H9 (cell line): ENCODE results near the gene TBX15. TPM values are rescaled to one million over a fixed set of nuclear protein-coding genes. Genes with fewer than 3 reads are reported as not detected.

Source experiments
- DNase-seq: peaks from one replicate; pipeline ENCODE4 v3.0.0-alpha.2; 2017
- H2AFZ ChIP-seq: one replicate; pipeline ENCODE4 v1.6.1; 2013; ENCODE audit warnings: mild to moderate bottlenecking, low read length, control low read depth, moderate library complexity
- H2AK5ac ChIP-seq: 2 replicates; pipeline ENCODE4 v1.6.1; 2013; ENCODE audit warnings: low read length, control low read depth, mixed read lengths; ENCODE audit not compliant: insufficient read length
- H2BK120ac ChIP-seq: one replicate; pipeline ENCODE4 v1.6.1; 2013; ENCODE audit warnings: low read depth, mild to moderate bottlenecking, low read length, control low read depth, inconsistent platforms; ENCODE audit not compliant: poor library complexity, severe bottlenecking
- H2BK12ac ChIP-seq: 2 replicates; pipeline ENCODE4 v1.6.1; 2013; ENCODE audit warnings: low read length, control low read depth, mixed read lengths, low read depth; ENCODE audit not compliant: insufficient read length
- H2BK15ac ChIP-seq: 2 replicates; pipeline ENCODE4 v1.6.1; 2013; ENCODE audit warnings: low read depth, low read length, control low read depth
- H2BK20ac ChIP-seq: one replicate; pipeline ENCODE4 v1.6.1; 2013; ENCODE audit warnings: low read depth, mild to moderate bottlenecking, low read length, control low read depth, inconsistent platforms; ENCODE audit not compliant: poor library complexity, severe bottlenecking
- H2BK5ac ChIP-seq: 2 replicates; pipeline ENCODE4 v1.6.1; 2013; ENCODE audit warnings: low read length, control low read depth, mixed read lengths; ENCODE audit not compliant: insufficient read length
- H3K14ac ChIP-seq: 2 replicates; pipeline ENCODE4 v1.6.1; 2013; ENCODE audit warnings: low read length, control low read depth; ENCODE audit not compliant: insufficient read depth
- H3K18ac ChIP-seq: 2 replicates; pipeline ENCODE4 v1.6.1; 2013; ENCODE audit warnings: low read depth, mild to moderate bottlenecking, mixed read lengths, low read length, control low read depth; ENCODE audit not compliant: insufficient read length
- H3K23ac ChIP-seq: 2 replicates; pipeline ENCODE4 v1.6.1; 2013; ENCODE audit warnings: low read length, control low read depth, mixed read lengths, low read depth; ENCODE audit not compliant: insufficient read length
- H3K23me2 ChIP-seq: 2 replicates; pipeline ENCODE4 v1.6.1; 2013; ENCODE audit warnings: low read depth, mild to moderate bottlenecking, mixed read lengths, low read length, control low read depth; ENCODE audit not compliant: insufficient read length, poor library complexity, severe bottlenecking
- H3K27ac ChIP-seq: 2 replicates; pipeline ENCODE4 v1.5.1; 2013; ENCODE audit warnings: low read length, control low read depth, mixed read lengths, low read depth; ENCODE audit not compliant: insufficient read length
- H3K27me3 ChIP-seq: 2 replicates; pipeline ENCODE4 v1.6.1; 2013; ENCODE audit warnings: low read length, control low read depth, inconsistent platforms; ENCODE audit not compliant: insufficient read depth
- H3K4ac ChIP-seq: 2 replicates; pipeline ENCODE4 v1.6.1; 2013; ENCODE audit warnings: low read depth, mild to moderate bottlenecking, control low read depth, inconsistent platforms, low read length, moderate library complexity
- H3K4me1 ChIP-seq: 2 replicates; pipeline ENCODE4 v1.6.1; 2013; ENCODE audit warnings: low read length, control low read depth, inconsistent platforms; ENCODE audit not compliant: insufficient read depth
- H3K4me2 ChIP-seq: 2 replicates; pipeline ENCODE4 v1.6.1; 2013; ENCODE audit warnings: low read length, control low read depth, mixed read lengths; ENCODE audit not compliant: insufficient read length, insufficient read depth
- H3K56ac ChIP-seq: 2 replicates; pipeline ENCODE4 v1.6.1; 2013; ENCODE audit warnings: low read depth, mild to moderate bottlenecking, mixed read lengths, low read length, control low read depth; ENCODE audit not compliant: insufficient read length
- H3K79me1 ChIP-seq: 2 replicates; pipeline ENCODE4 v1.6.1; 2013; ENCODE audit warnings: low read depth, mild to moderate bottlenecking, moderate library complexity, low read length, control low read depth, inconsistent platforms; ENCODE audit not compliant: insufficient read depth, poor library complexity, severe bottlenecking
- H3K79me2 ChIP-seq: 2 replicates; pipeline ENCODE4 v1.6.1; 2013; ENCODE audit warnings: low read length, control low read depth, inconsistent platforms; ENCODE audit not compliant: insufficient read depth
- H3K9ac ChIP-seq: 2 replicates; pipeline ENCODE4 v1.6.1; 2013; ENCODE audit warnings: low read length, control low read depth, mixed read lengths; ENCODE audit not compliant: insufficient read length; ENCODE audit errors: extremely low read depth
- H3K9me3 ChIP-seq: one replicate; pipeline ENCODE4 v1.6.1; 2013; ENCODE audit warnings: low read depth, low read length, inconsistent platforms; ENCODE audit not compliant: control insufficient read depth
- H3T11ph ChIP-seq: one replicate; pipeline ENCODE4 v1.6.1; 2013; ENCODE audit warnings: mild to moderate bottlenecking, low read length, control low read depth, inconsistent platforms
- H4K20me1 ChIP-seq: one replicate; pipeline ENCODE4 v1.6.1; 2013; ENCODE audit not compliant: control insufficient read depth, insufficient read length, insufficient read depth
- H4K5ac ChIP-seq: 2 replicates; pipeline ENCODE4 v1.6.1; 2013; ENCODE audit warnings: low read depth, mild to moderate bottlenecking, mixed read lengths, low read length, control low read depth; ENCODE audit not compliant: insufficient read length
- H4K8ac ChIP-seq: replicated peaks from 2 replicates; pipeline ENCODE4 v1.6.1; 2013; ENCODE audit warnings: low read length, control low read depth, mixed read lengths, low read depth; ENCODE audit not compliant: insufficient read length
- H4K91ac ChIP-seq: 2 replicates; pipeline ENCODE4 v1.6.1; 2013; ENCODE audit warnings: low read depth, mild to moderate bottlenecking, moderate library complexity, mixed read lengths, low read length, control low read depth; ENCODE audit not compliant: insufficient read length
- H3K27ac Mint-ChIP-seq, 3 experiments: 2 replicates in 2 of 3; 3 replicates in 1 of 3; pipeline ENCODE4 v1.8.0; 2020 to 2021; ENCODE audit warnings: mixed read lengths in 3 of 3, mild to moderate bottlenecking in 1 of 3, moderate library complexity in 1 of 3
- H3K27me3 Mint-ChIP-seq: 2 replicates; pipeline ENCODE4 v1.8.0; 2021; ENCODE audit warnings: low read depth, mild to moderate bottlenecking, moderate library complexity, mixed read lengths
- H3K36me3 Mint-ChIP-seq, 3 experiments: 2 replicates in 2 of 3; 3 replicates in 1 of 3; pipeline ENCODE4 v1.8.0; 2020 to 2021; ENCODE audit warnings: low read depth in 3 of 3, mixed read lengths in 3 of 3; ENCODE audit not compliant: insufficient read depth in 1 of 3
- H3K4me1 Mint-ChIP-seq, 2 experiments: 2 replicates each; pipeline ENCODE4 v1.8.0; 2020; ENCODE audit warnings: mixed read lengths in 2 of 2
- H3K4me3 Mint-ChIP-seq, 2 experiments: 2 replicates in 1 of 2; 3 replicates in 1 of 2; pipeline ENCODE4 v1.8.0; 2020 to 2021; ENCODE audit warnings: mild to moderate bottlenecking in 2 of 2, mixed read lengths in 2 of 2, moderate library complexity in 1 of 2
- H3K9me3 Mint-ChIP-seq, 2 experiments: 2 replicates in 1 of 2; 3 replicates in 1 of 2; pipeline ENCODE4 v1.8.0; 2020; ENCODE audit warnings: mild to moderate bottlenecking in 2 of 2, mixed read lengths in 2 of 2, moderate library complexity in 1 of 2
- total RNA-seq: library from RNA; stranded (reverse); gene quantifications from 2 replicates; pipeline ENCODE4 v1.2.1, GENCODE V29; 2021
- TF ChIP-seq, protein P1 (sequence below): fragments of 200-600 bp; sonication (generic); conservative IDR thresholded peaks from 3 replicates; pipeline ENCODE4 v1.8.0; 2021; ENCODE audit warnings: antibody characterized with exemption, mild to moderate bottlenecking

The TBX15 gene
- total RNA-seq, 1 experiment from 2014 or later: 0.07 TPM

DNA sequence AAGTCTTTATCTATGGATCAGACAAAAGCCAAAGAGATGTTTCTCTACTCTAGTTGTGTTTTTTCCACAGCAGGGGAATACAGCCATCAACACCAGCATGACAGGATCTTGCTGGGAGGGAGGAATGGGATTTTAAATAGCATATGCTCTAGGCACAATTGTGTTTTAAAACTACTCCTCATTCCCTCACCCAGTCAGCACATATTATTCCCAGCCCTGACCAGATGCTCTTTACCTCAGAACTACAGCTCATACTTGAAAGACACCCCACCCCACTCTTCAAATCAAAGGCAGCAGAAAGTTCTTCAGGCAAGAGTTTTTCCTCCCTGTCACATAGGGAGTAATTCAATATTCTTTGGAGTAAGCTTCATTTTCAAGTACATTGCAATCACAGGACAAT lies 46.2 kb upstream of the TBX15 start:
- H3K36me3 Mint-ChIP-seq: no peaks in the 10 kb centered on the region

More for the DNA sequence above, 46.2 kb upstream of the TBX15 start:
- Histone ChIP-seq H3K9me3 (no peaks in the 10 kb centered on the region), H2BK120ac (no peak overlapping the region), H4K8ac (no peak overlapping the region), H3K4ac (no peak overlapping the region), H3K18ac (no peak overlapping the region), H2BK5ac (no peak overlapping the region), H2AK5ac (no peak overlapping the region), H3K79me1 (no peaks in the 10 kb centered on the region), H2BK12ac (no peak overlapping the region), H4K5ac (no peak overlapping the region), H2BK20ac (no peak overlapping the region), H3K23ac (no peak overlapping the region), H3K27ac (no peak overlapping the region), H3K56ac (no peak overlapping the region), H4K20me1 (no peaks in the 10 kb centered on the region), H3K4me1 (no peaks in the 10 kb centered on the region), H4K91ac (no peak overlapping the region), H2BK15ac (no peak overlapping the region), H3K4me2 (no peak overlapping the region), H3K79me2 (no peaks in the 10 kb centered on the region), H3K27me3 (no peaks in the 10 kb centered on the region; the same call in 1 of the 2 replicates), H3K9ac (no peak overlapping the region), H2AFZ (no peak overlapping the region), H3T11ph (no peak overlapping the region), H3K23me2 (no peaks in the 10 kb centered on the region), H3K14ac (no peak overlapping the region)
- no peak overlapping the region for H3K4me3 Mint-ChIP-seq
- 0 out of 5 replicates have a peak, but pooled peaks cover 0 to 3% of the 10 kb centered on the region in 2 experiments for H3K9me3 Mint-ChIP-seq
- TF ChIP-seq, protein P1, sequence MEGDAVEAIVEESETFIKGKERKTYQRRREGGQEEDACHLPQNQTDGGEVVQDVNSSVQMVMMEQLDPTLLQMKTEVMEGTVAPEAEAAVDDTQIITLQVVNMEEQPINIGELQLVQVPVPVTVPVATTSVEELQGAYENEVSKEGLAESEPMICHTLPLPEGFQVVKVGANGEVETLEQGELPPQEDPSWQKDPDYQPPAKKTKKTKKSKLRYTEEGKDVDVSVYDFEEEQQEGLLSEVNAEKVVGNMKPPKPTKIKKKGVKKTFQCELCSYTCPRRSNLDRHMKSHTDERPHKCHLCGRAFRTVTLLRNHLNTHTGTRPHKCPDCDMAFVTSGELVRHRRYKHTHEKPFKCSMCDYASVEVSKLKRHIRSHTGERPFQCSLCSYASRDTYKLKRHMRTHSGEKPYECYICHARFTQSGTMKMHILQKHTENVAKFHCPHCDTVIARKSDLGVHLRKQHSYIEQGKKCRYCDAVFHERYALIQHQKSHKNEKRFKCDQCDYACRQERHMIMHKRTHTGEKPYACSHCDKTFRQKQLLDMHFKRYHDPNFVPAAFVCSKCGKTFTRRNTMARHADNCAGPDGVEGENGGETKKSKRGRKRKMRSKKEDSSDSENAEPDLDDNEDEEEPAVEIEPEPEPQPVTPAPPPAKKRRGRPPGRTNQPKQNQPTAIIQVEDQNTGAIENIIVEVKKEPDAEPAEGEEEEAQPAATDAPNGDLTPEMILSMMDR: no peak
- H3K27me3 Mint-ChIP-seq: no peaks in the 10 kb centered on the region
- no peak overlapping the region for H3K27ac Mint-ChIP-seq
- no peaks in the 10 kb centered on the region for H3K4me1 Mint-ChIP-seq
- DNase-seq: no peak
